ENCODE data around the gene IRF4.

Gene IRF4

DNA sequence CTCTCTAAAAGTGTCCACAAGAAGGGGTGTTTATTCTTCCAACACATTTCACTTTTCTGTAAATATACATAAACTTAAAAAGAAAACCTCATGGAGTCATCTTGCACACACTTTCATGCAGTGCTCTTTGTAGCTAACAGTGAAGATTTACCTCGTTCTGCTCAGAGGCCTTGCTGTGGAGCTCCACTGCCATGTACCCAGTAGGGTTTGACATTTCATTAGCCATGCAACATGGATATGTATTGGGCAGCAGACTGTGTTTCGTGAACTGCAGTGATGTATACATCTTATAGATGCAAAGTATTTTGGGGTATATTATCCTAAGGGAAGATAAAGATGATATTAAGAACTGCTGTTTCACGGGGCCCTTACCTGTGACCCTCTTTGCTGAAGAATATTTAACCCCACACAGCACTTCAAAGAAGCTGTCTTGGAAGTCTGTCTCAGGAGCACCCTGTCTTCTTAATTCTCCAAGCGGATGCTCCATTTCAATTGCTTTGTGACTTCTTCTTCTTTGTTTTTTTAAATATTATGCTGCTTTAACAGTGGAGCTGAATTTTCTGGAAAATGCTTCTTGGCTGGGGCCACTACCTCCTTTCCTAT is 17.9 kb downstream of the IRF4 start (continued):
- TF ChIP-seq ZNF692 (tag by site-specific recombination; IDR thresholded peaks at IDR 0.05), result no peak
- TF ChIP-seq ZNF354C (tag by site-specific recombination; IDR thresholded peaks at IDR 0.05; ENCODE audit: borderline replicate concordance, low read depth), result no peak
- TF ChIP-seq, protein P1, sequence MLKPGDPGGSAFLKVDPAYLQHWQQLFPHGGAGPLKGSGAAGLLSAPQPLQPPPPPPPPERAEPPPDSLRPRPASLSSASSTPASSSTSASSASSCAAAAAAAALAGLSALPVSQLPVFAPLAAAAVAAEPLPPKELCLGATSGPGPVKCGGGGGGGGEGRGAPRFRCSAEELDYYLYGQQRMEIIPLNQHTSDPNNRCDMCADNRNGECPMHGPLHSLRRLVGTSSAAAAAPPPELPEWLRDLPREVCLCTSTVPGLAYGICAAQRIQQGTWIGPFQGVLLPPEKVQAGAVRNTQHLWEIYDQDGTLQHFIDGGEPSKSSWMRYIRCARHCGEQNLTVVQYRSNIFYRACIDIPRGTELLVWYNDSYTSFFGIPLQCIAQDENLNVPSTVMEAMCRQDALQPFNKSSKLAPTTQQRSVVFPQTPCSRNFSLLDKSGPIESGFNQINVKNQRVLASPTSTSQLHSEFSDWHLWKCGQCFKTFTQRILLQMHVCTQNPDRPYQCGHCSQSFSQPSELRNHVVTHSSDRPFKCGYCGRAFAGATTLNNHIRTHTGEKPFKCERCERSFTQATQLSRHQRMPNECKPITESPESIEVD (tag by site-specific recombination; IDR thresholded peaks at IDR 0.05), result no peak
- no peak for TF ChIP-seq ZNF324 (tag by site-specific recombination; IDR thresholded peaks at IDR 0.05)
- TF ChIP-seq SP7 (tag by site-specific recombination; IDR thresholded peaks at IDR 0.05), result no peak
- no peak for TF ChIP-seq ZBTB7A (tag by site-specific recombination; IDR thresholded peaks at IDR 0.05; ENCODE audit: low read depth)
- no peak for TF ChIP-seq PRDM1 (tag by site-specific recombination; IDR thresholded peaks at IDR 0.05)

- Histone ChIP-seq H3K4me3 (ENCODE audit: low read depth, low read length) (no peak overlapping the region), H3K4me1 (ENCODE audit: control insufficient read depth, insufficient read depth, low read length) (peaks cover 6% of the 10 kb centered on the region), H3K36me3 (ENCODE audit: control insufficient read depth in 2 of 2, insufficient read depth in 1 of 2, low read length in 2 of 2) (no peaks in the 10 kb centered on the region), H3K9me3 (ENCODE audit: control insufficient read depth, insufficient read depth, low read depth, low read length) (no peaks in the 10 kb centered on the region), H3K27ac (ENCODE audit: extremely low read depth, low read depth, low read length) (no peak overlapping the region)
- TF ChIP-seq ZNF202 (tag by site-specific recombination; IDR thresholded peaks at IDR 0.05; ENCODE audit: borderline replicate concordance), result no peak
- POLR2A ChIA-PET, result no interaction called here
- CTCF ChIA-PET, result interaction anchor here (0.6 to 7.8 kb wide), 6 partner anchors 11 to 221 kb away, joined by 3 to 106 read pairs (median 4); no protein-coding TSS in a partner anchor
Measured at GRCh38 chr6:410555-411395, 19.2 kb downstream of the IRF4 start.

GRCh38 chr6:411402-412145 is 20.0 kb downstream of the IRF4 start:
- peaks cover 6% of the 10 kb centered on the region for H3K4me1 ChIP-seq (ENCODE audit: control insufficient read depth, insufficient read depth, low read length)
- H3K36me3 ChIP-seq (ENCODE audit: control insufficient read depth in 2 of 2, insufficient read depth in 1 of 2, low read length in 2 of 2), result no peaks in the 10 kb centered on the region
- ChIA-PET POLR2A (no interaction called here), CTCF (interaction anchor here (0.6 to 7.8 kb wide), 8 partner anchors 11 to 1015 kb away, joined by 3 to 106 read pairs (median 4); no protein-coding TSS in a partner anchor)
- no peak overlapping the region for H3K4me3 ChIP-seq (ENCODE audit: low read depth, low read length)
- no peaks in the 10 kb centered on the region for H3K9me3 ChIP-seq (ENCODE audit: control insufficient read depth, insufficient read depth, low read depth, low read length)
- no peak overlapping the region for H3K27ac ChIP-seq (ENCODE audit: extremely low read depth, low read depth, low read length)
- peak; percentile 55 for TF ChIP-seq ZBTB17 (tag by site-specific recombination; IDR thresholded peaks at IDR 0.05)
- no peak for TF ChIP-seq HOXC10 (CRISPR knock-in tag; IDR thresholded peaks at IDR 0.05)
- TF ChIP-seq ZNF26 (tag by site-specific recombination; IDR thresholded peaks at IDR 0.05), result no peak
- no peak for TF ChIP-seq ZNF2 (tag by site-specific recombination; IDR thresholded peaks at IDR 0.05)
- no peak for TF ChIP-seq ZNF488 (tag by site-specific recombination; IDR thresholded peaks at IDR 0.05)
- TF ChIP-seq ZNF629 (tag by site-specific recombination; IDR thresholded peaks at IDR 0.05), result no peak
- no peak for TF ChIP-seq ZNF830 (tag by site-specific recombination; IDR thresholded peaks at IDR 0.05; ENCODE audit: low read depth)
- no peak for TF ChIP-seq ZNF354C (tag by site-specific recombination; IDR thresholded peaks at IDR 0.05; ENCODE audit: borderline replicate concordance, low read depth)
- TF ChIP-seq ZNF501 (tag by site-specific recombination; IDR thresholded peaks at IDR 0.05), result no peak
- TF ChIP-seq ZEB2 (tag by site-specific recombination; IDR thresholded peaks at IDR 0.05), result no peak
- TF ChIP-seq AEBP2 (tag by site-specific recombination; IDR thresholded peaks at IDR 0.05; ENCODE audit: borderline replicate concordance), result no peak
- TF ChIP-seq ZNF366 (tag by site-specific recombination; conservative IDR thresholded peaks at IDR 0.05), result 0 out of 2 replicates have a peak, but pooled peaks have one; percentile 14
- TF ChIP-seq ZNF571 (tag by site-specific recombination; IDR thresholded peaks at IDR 0.05), result no peak
- no peak for TF ChIP-seq ZNF211 (tag by site-specific recombination; IDR thresholded peaks at IDR 0.05; ENCODE audit: low read depth)
- no peak for TF ChIP-seq ZNF76 (tag by site-specific recombination; IDR thresholded peaks at IDR 0.05; ENCODE audit: borderline replicate concordance, low read depth)
- peak; percentile 64 for TF ChIP-seq WT1 (tag by site-specific recombination; IDR thresholded peaks at IDR 0.05)
- TF ChIP-seq ZNF302 (tag by site-specific recombination; IDR thresholded peaks at IDR 0.05; ENCODE audit: low read depth), result no peak
